GM12801 (cell line): ENCODE measurements around the gene CEP112.

Source experiments
- TF ChIP-seq, protein P1 (sequence below): IDR thresholded peaks from one replicate; pipeline ENCODE4 v1.5.1; 2011; ENCODE audit warnings: control low read depth; ENCODE audit not compliant: insufficient read length; ENCODE audit errors: extremely low read depth

CEP112 gene

DNA sequence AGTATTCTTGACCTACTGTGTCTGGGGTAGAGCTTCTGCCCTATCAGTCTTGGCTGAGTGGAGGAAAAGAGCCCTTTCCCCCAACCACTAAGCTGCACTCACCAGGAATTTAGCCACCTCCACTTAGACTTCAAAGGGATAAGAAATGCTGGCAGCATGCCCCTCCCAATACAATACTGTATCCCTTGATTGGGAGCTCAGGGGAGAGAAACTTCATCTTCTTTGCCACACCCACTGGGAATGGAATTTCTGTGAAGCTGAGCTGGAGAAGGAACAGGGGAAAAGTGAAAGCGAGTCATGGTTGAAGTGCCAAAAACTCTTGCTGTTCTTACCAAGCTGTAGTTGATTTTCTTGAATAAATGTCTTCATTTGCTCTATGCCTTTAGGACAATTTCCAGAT lies 68.8 kb downstream of the CEP112 start:
- TF ChIP-seq, protein P1, sequence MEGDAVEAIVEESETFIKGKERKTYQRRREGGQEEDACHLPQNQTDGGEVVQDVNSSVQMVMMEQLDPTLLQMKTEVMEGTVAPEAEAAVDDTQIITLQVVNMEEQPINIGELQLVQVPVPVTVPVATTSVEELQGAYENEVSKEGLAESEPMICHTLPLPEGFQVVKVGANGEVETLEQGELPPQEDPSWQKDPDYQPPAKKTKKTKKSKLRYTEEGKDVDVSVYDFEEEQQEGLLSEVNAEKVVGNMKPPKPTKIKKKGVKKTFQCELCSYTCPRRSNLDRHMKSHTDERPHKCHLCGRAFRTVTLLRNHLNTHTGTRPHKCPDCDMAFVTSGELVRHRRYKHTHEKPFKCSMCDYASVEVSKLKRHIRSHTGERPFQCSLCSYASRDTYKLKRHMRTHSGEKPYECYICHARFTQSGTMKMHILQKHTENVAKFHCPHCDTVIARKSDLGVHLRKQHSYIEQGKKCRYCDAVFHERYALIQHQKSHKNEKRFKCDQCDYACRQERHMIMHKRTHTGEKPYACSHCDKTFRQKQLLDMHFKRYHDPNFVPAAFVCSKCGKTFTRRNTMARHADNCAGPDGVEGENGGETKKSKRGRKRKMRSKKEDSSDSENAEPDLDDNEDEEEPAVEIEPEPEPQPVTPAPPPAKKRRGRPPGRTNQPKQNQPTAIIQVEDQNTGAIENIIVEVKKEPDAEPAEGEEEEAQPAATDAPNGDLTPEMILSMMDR, result no peak

DNA sequence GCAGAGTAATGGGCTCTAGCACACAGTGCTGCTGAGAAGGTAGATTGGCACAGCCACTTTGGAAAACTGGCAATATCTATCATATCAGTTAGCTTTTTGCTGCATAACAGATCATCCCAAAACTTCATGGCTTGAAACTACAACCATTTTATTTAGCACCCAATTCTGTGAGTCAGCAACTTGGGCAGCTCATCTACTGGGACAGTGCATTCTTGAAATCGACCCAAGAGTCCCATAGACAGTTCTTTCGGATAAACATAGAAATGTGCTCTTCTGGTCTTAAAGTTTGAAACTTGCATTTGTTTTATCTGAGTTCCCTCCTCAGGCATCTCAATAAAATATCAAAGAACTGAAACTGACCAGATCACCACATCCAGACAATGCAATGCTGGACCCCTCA lies 76.7 kb downstream of the CEP112 start:
- TF ChIP-seq, protein P1, result no peak

DNA sequence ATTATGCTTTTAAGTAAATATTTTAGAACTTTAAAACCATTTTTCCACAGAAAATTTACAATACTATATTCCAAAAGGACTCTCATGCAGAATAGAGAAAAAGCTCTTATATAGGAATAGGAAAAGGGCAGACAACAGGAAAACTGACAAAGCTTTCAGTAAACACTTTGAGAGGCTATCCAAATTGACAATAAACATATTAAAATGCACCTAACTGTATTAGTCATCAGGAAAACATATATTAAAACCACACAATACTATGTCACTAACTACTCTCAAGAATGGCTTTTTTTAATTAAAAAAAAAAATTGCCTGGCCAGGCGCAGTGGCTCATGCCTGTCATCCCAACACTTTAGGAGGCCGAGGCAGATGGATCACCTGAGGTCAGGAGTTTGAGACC lies 77.3 kb downstream of the CEP112 start:
- TF ChIP-seq, protein P1, result no peak

DNA sequence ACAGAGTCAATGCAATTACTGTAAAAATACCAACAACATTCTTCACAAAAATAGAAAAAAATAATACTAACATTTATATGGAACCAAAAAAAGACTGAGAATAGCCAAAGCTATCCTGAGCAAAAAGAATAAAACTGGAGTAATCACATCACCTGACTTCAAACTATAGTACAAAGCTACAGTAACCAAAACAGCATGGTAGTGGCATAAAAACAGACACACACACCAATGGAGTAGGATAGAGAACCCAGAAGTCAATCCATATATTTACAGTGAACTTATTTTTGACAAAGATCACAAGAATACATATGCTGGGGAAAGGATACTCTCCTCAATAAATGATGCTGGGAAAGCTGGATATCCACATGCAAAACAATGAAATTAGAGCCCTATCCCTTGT lies 84.2 kb downstream of the CEP112 start:
- TF ChIP-seq, protein P1, result no peak

DNA sequence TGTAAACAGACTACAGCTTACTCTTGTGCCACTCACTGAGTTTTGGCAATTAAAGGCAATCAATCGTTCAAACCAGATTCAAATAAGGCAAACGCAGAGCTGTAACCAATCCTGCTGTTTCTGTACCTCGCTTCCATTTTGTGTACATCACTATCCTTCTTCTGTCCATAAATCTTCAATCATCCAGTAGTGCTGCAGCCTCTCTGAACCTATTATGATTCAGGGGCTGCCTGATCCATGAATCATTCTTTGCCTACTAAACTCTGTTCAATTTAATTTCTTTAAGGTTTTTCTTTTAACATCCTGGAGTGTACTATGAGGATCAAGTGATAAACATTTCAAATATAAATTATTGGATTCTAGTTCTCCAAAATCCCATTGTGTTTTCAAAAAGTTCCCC lies 93.9 kb downstream of the CEP112 start:
- TF ChIP-seq, protein P1, result no peak

DNA sequence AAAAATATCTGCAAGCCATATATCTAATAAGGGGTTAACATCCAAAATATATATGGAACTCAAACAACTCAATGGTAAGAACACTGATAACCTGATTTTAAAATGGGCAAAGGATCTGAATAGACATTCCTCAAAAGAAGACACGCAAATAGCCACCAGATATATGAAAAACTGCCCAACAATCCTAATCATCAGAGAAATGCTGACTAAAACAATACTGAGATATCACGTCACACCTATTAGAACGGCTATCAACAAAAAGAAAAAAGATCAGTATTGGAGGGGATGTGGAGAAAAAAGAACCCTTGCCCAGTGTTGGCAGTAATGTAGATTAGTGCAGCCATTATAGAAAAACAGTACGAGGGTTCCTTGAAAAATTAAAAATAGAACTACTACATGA lies 97.2 kb downstream of the CEP112 start:
- TF ChIP-seq, protein P1, result no peak

DNA sequence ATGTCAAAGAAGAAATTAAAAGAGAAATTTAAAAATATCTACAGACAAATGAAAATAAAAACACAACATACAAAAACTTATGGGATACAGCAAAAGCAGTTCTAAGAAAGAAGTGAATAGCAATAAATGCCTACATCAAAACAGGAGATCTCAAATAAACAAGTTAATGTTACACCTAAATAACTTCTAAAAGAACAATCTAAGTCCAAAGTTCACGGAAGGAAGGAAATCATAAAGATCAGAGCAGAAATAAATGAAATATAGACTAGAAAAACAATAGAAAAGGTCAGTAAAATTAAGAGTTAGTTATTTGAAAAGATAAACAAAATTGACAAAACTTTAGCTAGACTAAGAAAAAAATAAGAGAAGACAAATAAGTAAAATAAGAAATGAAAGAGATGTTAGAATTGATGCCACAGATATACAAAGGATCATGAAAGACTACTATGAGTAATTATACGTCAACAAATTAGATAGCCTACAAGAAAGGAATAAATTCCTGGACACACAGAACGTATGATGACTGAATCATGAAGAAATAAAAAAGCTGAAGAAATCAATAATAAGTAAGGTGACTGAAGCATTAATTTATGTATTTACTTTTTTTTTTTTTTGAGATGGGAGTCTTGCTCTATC lies 100.4 kb downstream of the CEP112 start:
- TF ChIP-seq, protein P1, result no peak
